Measurements from ENCODE around the gene OSBPL5. TPM values are rescaled to one million over a fixed set of nuclear protein-coding genes. Genes with fewer than 3 reads are reported as not detected.

Gene OSBPL5
- total RNA-seq, 1 donor from 2014 or later: 61.1 TPM

DNA sequence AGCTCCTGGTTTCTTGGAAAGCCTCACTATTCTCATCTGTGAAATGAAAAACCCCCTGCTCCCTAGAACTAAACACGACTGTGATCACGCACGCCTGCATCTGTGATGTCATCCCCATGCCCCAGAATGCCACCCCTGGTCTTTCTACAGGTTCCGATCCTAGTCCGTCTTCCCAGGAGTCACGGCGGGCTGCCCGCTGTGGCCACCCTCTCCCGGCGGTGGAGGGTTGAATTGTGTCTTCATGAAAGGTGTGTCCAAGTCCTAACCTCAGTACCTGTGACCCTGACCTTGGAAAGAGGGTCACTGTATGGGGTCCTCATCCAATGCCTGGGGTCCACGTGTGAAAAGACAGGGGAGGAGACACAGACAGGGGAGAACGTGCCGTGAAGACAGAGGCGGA lies 14.4 kb downstream of the OSBPL5 start:
- DNase-seq (ENCODE audit: low read depth in 2 of 2): no peak

GRCh38 chr11:3149852-3150188 lies 15.3 kb downstream of the OSBPL5 start:
- DNase-seq (ENCODE audit: low read depth in 2 of 2): no peak

DNA sequence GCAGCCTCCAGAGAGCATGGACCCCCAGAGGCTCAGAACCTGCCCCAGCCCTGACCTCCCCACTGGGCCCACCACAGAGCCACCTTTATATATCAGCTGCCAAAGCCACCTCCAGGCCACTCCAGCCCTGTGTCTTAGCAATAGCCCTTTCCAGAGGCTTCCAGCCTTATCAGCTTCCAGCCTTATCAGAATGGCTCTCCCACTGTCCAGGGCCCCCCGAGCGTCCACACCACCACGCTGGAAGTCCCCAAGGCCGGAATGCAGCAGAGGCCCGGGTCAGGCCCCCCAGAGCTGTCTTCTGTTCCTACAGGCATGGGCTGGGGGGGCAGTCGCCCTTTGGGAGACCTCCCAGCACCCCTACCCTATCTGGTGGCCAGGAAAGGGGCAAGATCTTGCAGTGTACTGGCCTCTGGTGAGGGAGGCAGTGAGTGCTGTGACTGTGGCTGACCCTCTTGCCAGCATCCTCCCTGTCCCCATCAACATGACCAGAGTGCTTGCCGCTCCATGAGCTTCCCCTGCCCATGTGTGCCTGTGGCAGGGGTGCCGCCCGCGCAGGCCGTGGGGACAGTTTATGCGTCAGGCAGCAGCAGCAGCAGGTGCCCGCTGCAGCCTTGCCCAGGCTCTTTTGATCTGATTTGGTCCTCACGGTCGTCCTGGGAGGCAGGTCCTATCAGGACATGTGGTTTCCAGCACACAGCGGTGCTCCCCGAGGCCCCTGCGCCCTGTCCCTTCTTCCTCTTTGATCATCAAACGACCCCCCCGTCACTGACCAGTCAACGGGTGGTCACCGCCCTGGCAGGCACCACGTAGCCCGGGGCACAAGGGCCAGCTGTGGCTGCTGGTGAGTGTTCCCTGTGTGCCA lies 15.9 kb downstream of the OSBPL5 start:
- DNase-seq (ENCODE audit: low read depth in 2 of 2): no peak

- DNase-seq (ENCODE audit: low read depth in 2 of 2): no peak
These were observed 16.7 kb downstream of the OSBPL5 start for GRCh38 chr11:3148255-3148989.

GRCh38 chr11:3147626-3148025 lies 17.5 kb downstream of the OSBPL5 start:
- DNase-seq (ENCODE audit: low read depth in 2 of 2): no peak

- DNase-seq (ENCODE audit: low read depth in 2 of 2): no peak
These were observed 17.9 kb downstream of the OSBPL5 start for GRCh38 chr11:3147257-3147619.

DNA sequence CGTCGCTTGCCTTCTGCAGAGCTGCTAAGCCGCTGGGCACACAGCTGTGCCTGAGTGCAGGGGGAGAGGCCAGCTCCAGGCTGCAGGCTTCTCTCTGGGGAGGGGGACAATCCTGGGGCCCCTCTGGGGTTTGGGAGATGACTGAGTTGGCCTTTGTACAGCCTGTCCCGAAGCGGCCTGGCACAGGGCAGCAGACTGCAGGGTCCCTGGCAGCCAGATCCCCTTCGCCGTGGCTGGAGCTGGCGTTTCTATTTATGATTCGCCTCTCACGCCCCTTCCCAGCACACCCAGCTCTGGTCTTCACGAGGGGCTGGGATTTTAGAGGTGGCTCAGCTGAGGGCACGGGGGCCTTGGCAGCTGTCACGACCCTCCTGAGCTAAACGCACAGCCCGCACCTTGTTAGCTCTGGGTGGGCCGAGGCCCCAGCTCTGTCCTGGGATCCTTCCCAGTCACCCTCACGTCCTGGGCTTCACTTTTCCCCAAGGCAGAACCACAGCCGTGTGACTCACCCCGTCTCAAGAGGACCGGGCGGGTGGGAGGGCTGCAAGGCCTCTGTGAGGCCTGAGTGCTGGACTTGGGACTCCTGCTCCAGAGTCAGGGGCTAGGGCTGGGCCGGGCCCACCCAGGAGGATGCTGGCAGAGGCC lies 18.4 kb downstream of the OSBPL5 start:
- no peak for DNase-seq (ENCODE audit: low read depth in 2 of 2)

DNA sequence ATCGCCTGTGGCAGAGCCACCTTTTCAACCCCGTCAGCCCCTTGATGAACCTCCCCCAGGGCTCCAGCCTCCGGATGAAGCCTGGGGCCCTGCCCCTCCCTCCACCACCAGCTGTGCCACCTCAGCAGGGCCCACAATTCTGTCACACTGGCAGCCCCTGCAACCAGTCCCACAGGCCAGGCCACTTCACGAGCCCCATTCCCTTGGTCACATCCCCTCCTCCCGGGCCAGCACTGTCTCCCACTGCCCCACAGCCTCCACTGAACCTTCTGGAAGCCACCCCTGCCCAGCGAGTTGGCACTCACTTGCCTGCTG lies 19.9 kb downstream of the OSBPL5 start:
- no peak for DNase-seq (ENCODE audit: low read depth in 2 of 2)

DNA sequence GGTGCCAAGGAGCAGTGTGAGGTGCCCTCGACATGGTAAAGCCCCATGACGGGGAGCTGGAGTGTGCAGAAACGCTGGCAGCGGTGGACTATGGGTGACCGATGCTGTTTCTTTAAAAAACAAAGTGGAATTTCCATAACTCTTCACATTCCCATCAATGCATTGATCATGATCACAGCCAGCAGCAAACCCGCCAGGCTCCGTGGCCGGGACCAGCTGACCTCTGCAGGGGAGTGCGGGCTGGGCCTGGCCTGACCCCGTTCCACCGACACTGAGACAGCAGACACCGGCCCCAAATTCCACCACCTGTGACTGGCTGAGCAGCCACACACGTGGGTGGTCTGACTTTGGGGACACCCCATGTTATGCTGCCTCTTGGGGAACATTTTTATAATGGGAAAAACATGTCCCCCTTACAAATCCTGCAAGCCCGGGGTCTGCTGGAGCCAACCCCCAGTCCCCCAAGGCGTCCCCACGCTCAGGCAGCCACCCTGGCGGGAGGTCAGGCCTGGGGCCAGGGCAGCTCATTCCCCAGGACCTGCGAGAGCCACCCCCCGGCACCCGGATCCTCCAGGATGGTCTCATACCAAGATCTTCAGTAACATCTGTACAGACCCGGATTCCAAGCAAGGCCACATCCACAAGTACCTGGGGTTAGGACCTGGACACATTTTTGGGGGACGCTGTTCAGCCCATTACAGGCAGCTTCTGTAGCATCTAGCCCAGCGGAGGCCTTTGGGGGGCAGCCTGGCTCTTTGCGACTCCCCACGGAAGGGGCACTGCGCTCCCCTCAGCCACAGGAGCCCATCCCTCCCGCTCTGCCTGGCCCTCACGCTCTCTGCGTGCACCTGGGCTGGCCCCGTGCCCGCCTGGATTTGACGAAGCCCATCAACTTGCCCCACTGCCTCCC lies 20.6 kb downstream of the OSBPL5 start:
- DNase-seq (ENCODE audit: low read depth in 2 of 2): no peak

DNA sequence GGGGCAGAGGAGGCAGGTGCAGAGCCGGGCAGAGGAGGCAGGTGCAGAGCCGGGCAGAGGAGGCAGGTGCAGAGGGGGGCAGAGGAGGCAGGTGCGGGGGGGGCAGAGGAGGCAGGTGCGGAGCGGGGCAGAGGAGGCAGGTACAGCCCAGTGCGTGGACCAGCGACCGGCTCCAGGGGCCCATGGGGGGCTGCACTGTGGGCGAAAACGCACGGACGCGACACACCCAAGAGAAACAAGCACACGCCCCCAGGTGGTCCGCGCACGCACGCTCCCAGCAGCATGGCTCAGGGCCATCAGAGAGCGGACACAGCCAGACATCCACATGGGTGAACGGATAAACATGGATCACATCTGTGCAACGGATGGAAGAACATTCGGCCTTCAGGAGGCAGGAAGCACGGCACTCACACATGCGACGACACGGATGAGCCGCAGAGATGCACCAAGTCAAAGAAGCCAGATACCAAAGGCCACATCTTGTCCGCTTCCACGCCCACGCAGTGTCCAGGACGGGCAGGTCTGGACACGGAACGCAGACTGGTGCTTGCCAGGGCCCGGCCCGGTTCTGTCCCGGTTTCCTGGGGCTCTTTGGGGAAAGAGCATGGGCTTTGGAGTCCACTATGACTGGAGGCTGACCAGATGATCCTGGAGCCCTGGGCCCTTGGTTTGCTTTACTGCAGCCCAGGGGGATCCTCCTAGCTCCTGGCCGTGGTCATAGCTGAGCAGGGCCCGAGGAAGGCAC lies 21.8 kb downstream of the OSBPL5 start:
- DNase-seq (ENCODE audit: low read depth in 2 of 2): no peak

DNA sequence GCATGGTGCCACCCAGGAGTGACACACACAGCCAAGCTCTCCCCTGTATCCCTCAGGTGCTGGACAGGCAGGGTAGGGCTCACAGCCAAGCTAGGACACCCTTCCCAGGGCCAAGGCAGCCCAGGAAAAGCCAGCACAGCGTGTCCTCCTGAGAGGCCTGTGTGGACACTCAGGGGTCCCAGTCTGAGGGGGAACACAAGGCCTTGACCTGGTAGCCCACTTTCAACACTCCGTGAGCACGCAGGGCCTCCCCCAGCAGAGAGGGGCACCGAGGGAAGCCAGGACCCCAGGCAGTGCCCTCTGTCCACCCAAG lies 24.9 kb downstream of the OSBPL5 start:
- no peak for DNase-seq (ENCODE audit: low read depth in 2 of 2)

- DNase-seq (ENCODE audit: low read depth in 2 of 2): no peak
These were observed 25.4 kb downstream of the OSBPL5 start for GRCh38 chr11:3139481-3140290.

GRCh38 chr11:3139086-3139440 lies 26.0 kb downstream of the OSBPL5 start:
- no peak for DNase-seq (ENCODE audit: low read depth in 2 of 2)

DNA sequence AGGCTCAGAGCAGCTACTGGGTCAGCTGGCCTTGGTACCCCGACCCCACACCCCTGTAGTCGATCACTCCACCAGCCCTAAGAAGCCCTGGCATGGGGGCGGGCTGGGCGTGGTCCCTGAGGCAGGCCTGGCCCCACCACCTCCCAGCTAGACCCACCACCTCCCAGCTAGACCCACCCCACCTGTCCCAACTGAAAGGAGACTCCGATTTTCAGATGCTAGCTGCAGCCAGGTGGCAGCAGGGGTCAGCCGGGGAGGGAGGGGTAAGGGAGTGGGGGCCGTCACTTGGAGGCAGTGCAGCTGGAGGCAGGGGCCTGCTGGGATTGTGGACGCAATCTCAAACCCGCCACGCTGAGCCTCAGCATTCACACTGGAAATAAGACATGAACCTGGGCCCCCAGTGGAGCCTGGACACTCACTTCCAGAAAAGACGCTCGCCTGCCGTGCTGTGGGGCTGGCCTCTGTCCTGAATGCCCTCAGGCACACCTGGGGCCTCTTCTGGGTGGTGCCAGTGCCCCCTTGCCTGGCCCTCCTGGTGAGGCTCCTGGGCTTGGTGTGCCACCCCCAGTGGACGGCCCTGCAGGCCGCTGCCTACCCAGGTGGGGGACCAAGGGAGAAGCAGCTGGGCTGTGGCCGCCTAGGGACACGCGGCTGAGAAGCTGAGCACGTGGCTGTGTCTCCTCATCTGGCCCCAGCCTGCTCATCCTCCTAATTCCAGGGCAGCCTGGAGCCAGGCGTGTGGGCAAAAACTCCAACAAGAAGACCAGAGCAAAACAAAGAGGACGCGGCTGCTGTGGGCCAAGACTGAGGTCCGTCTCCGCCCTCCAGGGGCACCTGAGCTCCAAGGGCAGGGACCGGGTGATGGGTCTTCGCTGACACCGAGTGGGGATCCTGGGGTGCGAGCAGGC lies 26.7 kb downstream of the OSBPL5 start:
- no peak for DNase-seq (ENCODE audit: low read depth in 2 of 2)

DNA sequence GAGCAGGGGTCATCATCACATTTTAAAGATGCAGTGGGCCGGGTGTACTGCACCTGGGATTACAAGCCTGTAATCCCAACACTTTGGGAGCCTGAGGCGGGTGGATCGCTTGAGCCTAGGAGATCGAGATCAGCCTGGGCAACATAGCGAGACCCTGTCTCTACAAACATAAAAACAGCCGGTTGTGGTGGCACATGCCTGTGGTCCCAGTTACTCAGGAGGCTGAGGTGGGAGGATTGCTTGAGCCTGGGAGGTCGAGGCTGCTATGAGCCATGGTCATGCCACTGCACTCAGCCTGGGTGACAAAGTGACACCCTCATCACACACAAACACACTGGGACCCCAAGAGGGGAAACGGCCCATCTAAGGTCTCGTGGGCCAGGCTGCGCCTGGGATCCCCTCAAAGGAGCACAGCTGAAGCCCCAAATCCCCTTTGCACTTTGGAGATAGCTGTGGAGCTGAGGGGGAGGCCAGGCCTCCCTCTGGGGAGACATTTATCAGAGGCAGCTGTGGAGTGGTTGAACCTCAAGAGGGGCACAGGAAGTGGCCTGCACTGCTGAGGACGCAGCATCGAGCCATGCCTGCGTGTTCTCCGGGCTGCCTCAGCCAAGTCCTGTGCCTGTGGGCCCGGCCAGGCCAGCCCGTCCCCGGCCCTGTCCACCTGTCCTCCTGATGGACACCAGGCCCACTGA lies 27.5 kb downstream of the OSBPL5 start:
- DNase-seq (ENCODE audit: low read depth in 2 of 2): no peak

DNA sequence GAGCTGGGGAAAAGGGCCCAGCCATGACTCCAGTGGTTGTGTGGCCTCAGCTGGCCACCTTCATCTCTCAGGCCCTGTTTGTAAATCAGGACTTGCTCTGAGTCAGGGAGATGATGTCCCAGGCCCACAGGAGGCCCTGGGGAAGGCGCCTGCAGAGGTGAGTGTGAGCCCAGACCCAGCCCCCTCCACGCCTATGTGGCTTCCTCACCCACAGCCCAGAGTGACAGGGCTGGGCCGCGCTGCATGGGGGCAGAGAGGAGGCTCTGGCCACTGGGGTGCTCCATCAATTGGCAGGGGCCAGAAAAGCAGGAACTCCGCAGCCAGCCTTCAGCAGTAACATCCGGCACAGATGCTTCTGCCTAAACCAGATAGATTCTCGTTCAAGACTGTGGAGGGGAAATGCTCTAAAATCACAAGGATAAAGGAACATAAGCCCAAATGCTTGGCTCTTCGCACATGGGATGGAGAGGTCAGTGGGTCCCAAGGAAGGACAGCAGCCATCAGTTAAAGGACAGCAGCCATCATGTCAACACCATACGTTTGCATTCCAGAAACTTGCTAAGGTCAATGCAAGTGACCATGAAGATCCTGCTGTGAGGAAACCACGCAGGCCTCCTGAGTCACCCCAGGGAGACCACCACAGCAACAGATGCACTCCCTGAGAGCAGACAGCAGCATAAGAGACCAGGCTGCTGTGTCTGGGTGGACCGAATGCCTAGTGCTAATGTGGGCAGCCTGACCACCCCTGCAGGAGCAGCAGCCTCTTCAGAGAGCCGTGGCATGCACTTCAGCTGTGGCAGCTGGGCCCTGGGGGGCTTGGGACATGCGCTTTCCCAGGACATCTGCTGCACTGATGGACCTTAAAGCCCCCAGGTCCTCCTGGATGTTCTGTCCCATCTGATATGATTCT lies 28.3 kb downstream of the OSBPL5 start:
- DNase-seq (ENCODE audit: low read depth in 2 of 2): no peak
